Neutrophil (primary cell): ENCODE data around the gene MAGEF1.

Experiments
- H3K27ac ChIP-seq: fragments of 200-600 bp; sonication (generic); 2 replicates; pipeline ENCODE4 v1.5.1; 2016; ENCODE audit warnings: mild to moderate bottlenecking, moderate library complexity
- H3K27me3 ChIP-seq: fragments of 200-600 bp; sonication (generic); 2 replicates; pipeline ENCODE4 v1.6.0; 2016; ENCODE audit warnings: mild to moderate bottlenecking
- H3K36me3 ChIP-seq: fragments of 200-600 bp; sonication (generic); 2 replicates; pipeline ENCODE4 v1.5.1; 2017
- H3K4me1 ChIP-seq, 2 experiments: fragments of 200-600 bp in 1 of 2; sonication (generic) in 1 of 2; 1 replicate in 1 of 2; 2 replicates in 1 of 2; pipeline versions ENCODE4 v1.5.1 to v1.6.1; 2013 to 2016; ENCODE audit warnings: low read depth in 1 of 2, low read length in 1 of 2, mild to moderate bottlenecking in 1 of 2, moderate library complexity in 1 of 2; ENCODE audit not compliant: control insufficient read depth in 1 of 2, insufficient read depth in 1 of 2
- H3K4me3 ChIP-seq, 2 experiments: fragments of 200-600 bp in 1 of 2; sonication (generic) in 1 of 2; 1 replicate in 1 of 2; 2 replicates in 1 of 2; pipeline ENCODE4 v1.5.1; 2013 to 2016; ENCODE audit warnings: low read depth in 1 of 2, low read length in 1 of 2, mild to moderate bottlenecking in 1 of 2, moderate library complexity in 1 of 2
- H3K9me3 ChIP-seq: fragments of 200-600 bp; sonication (generic); 2 replicates; pipeline ENCODE4 v1.5.1; 2016
- CTCF ChIP-seq: fragments of 200-600 bp; sonication (generic); IDR thresholded peaks from 2 replicates; pipeline ENCODE4 v1.5.1; 2016; ENCODE audit warnings: antibody characterized with exemption

Gene MAGEF1

GRCh38 chr3:184693011-184693975 is 18.6 kb downstream of the MAGEF1 start:
- Histone ChIP-seq H3K36me3 (no peaks in the 10 kb centered on the region), H3K4me3 (no peak overlapping the region), H3K27ac (no peak overlapping the region), H3K9me3 (no peaks in the 10 kb centered on the region), H3K27me3 (peaks cover 7% of the 10 kb centered on the region), H3K4me1 (peaks cover 0 to 3% of the 10 kb centered on the region in 2 experiments)
- TF ChIP-seq CTCF, result no peak

- Histone ChIP-seq H3K36me3 (no peaks in the 10 kb centered on the region), H3K4me3 (no peak overlapping the region), H3K27ac (no peak overlapping the region), H3K9me3 (no peaks in the 10 kb centered on the region), H3K4me1 (peaks cover 10 to 11% of the 10 kb centered on the region in 2 experiments), H3K27me3 (peaks cover 7% of the 10 kb centered on the region)
- no peak for TF ChIP-seq CTCF
Observed at GRCh38 chr3:184691397-184692231, 20.2 kb downstream of the MAGEF1 start.

- H3K27ac ChIP-seq, result no peak overlapping the region
- peaks cover 7% of the 10 kb centered on the region for H3K27me3 ChIP-seq
- TF ChIP-seq CTCF, result no peak
- H3K9me3 ChIP-seq, result no peaks in the 10 kb centered on the region
- no peaks in the 10 kb centered on the region for H3K36me3 ChIP-seq
- H3K4me1 ChIP-seq, result peaks cover 10 to 11% of the 10 kb centered on the region in 2 experiments
- H3K4me3 ChIP-seq, result no peak overlapping the region
Observed at GRCh38 chr3:184690192-184690883, 21.5 kb downstream of the MAGEF1 start.

- no peaks in the 10 kb centered on the region for H3K36me3 ChIP-seq
- peaks cover 7% of the 10 kb centered on the region for H3K27me3 ChIP-seq
- H3K9me3 ChIP-seq, result no peaks in the 10 kb centered on the region
- no peak overlapping the region for H3K27ac ChIP-seq
- H3K4me1 ChIP-seq, result peaks cover 10 to 11% of the 10 kb centered on the region in 2 experiments
- TF ChIP-seq CTCF, result no peak
- H3K4me3 ChIP-seq, result no peak overlapping the region
Observed at GRCh38 chr3:184688882-184689271, 23.0 kb downstream of the MAGEF1 start.

- Histone ChIP-seq H3K4me1 (peaks cover 10 to 11% of the 10 kb centered on the region in 2 experiments), H3K9me3 (no peaks in the 10 kb centered on the region), H3K27me3 (peaks cover 7% of the 10 kb centered on the region), H3K36me3 (no peaks in the 10 kb centered on the region), H3K27ac (no peak overlapping the region), H3K4me3 (no peak overlapping the region)
- TF ChIP-seq CTCF, result no peak
Observed at GRCh38 chr3:184688251-184688881, 23.5 kb downstream of the MAGEF1 start.
